CD4-positive, CD25-positive, alpha-beta regulatory T cell (primary cell): ENCODE data around the gene IWS1. TPM values are rescaled to one million over a fixed set of nuclear protein-coding genes. Genes with fewer than 3 reads are reported as not detected.
"Not testable (repeated sequence)": the region's sequence is repeated elsewhere in the genome, so short reads cannot be mapped to it uniquely, and the experiment has no call there.

Experiments used
- ATAC-seq, 2 donors: fragments of 150-1000 bp; cut with Tn5 transposase; one replicate each; pipeline ENCODE4 v1.10.0; 2021; ENCODE audit warnings: low read depth in 2 of 2, moderate number of reproducible peaks in 2 of 2, moderate library complexity in 1 of 2
- DNase-seq, 3 donors: peaks; one replicate each; pipeline versions ENCODE4 v3.0.0 to v3.0.0-alpha.2; 2012 to 2022; ENCODE audit warnings: mixed read lengths in 1 of 3
- H3K27ac ChIP-seq: one replicate; pipeline ENCODE4 v1.7.0; 2013; ENCODE audit warnings: mild to moderate bottlenecking, low read length; ENCODE audit not compliant: insufficient read depth, poor library complexity, severe bottlenecking
- H3K27me3 ChIP-seq: one replicate; pipeline ENCODE4 v1.7.0; 2013; ENCODE audit warnings: low read length; ENCODE audit not compliant: control insufficient read depth, insufficient read depth
- H3K36me3 ChIP-seq: one replicate; pipeline ENCODE4 v1.7.0; 2013; ENCODE audit warnings: mild to moderate bottlenecking, low read length, moderate library complexity; ENCODE audit not compliant: control insufficient read depth, insufficient read depth
- H3K4me1 ChIP-seq: 2 replicates; pipeline ENCODE4 v1.7.0; 2013; ENCODE audit warnings: mild to moderate bottlenecking, low read length; ENCODE audit not compliant: insufficient read depth, control insufficient read depth, poor library complexity, severe bottlenecking
- H3K4me3 ChIP-seq: one replicate; pipeline ENCODE4 v1.7.0; 2013; ENCODE audit warnings: low read depth, mild to moderate bottlenecking, low read length, moderate library complexity
- H3K9me3 ChIP-seq, 2 experiments: 1 replicate in 1 of 2; 2 replicates in 1 of 2; pipeline ENCODE4 v1.7.0; 2013; ENCODE audit warnings: low read length in 2 of 2, mild to moderate bottlenecking in 1 of 2, moderate library complexity in 1 of 2; ENCODE audit not compliant: control insufficient read depth in 2 of 2
- H3K27ac Mint-ChIP-seq, 3 donors: one replicate each; pipeline ENCODE4 v1.8.0; 2020 to 2022; ENCODE audit warnings: mild to moderate bottlenecking in 3 of 3, mixed read lengths in 3 of 3, moderate library complexity in 2 of 3
- H3K27me3 Mint-ChIP-seq: one replicate; pipeline ENCODE4 v1.8.0; 2022; ENCODE audit warnings: mild to moderate bottlenecking, mixed read lengths
- H3K36me3 Mint-ChIP-seq: one replicate; pipeline ENCODE4 v1.8.0; 2020; ENCODE audit warnings: mixed read lengths
- H3K4me1 Mint-ChIP-seq, 4 donors: one replicate each; pipeline ENCODE4 v1.8.0; 2020 to 2022; ENCODE audit warnings: mixed read lengths in 4 of 4, mild to moderate bottlenecking in 1 of 4
- H3K4me3 Mint-ChIP-seq, 4 donors: one replicate each; pipeline ENCODE4 v1.8.0; 2020 to 2022; ENCODE audit warnings: mild to moderate bottlenecking in 4 of 4, mixed read lengths in 4 of 4, moderate library complexity in 3 of 4
- H3K9me3 Mint-ChIP-seq, 7 donors: one replicate each; pipeline ENCODE4 v1.8.0; 2020 to 2022; ENCODE audit warnings: mixed read lengths in 7 of 7, mild to moderate bottlenecking in 3 of 7, moderate library complexity in 2 of 7
- polyA plus RNA-seq, 4 donors: library from polyadenylated mRNA; unstranded; fragments of 300-500 nt; fragmentation: Illumina TruSeq; gene quantifications; one replicate each; pipeline ENCODE4 v1.2.3, GENCODE V29; 2021
- total RNA-seq: library from RNA; stranded (reverse); gene quantifications from one replicate; pipeline ENCODE4 v1.2.3, GENCODE V29; 2022

IWS1 gene
- total and polyA plus RNA-seq, 5 donors from 2014 or later: 15.4 to 39.6 (median 20.3) TPM

GRCh38 chr2:127545796-127546195 lies 19.5 kb upstream of the IWS1 start:
- no peak overlapping the region for H3K27ac ChIP-seq
- H3K9me3 ChIP-seq: no peaks in the 10 kb centered on the region
- H3K36me3 ChIP-seq: no peaks in the 10 kb centered on the region
- H3K27ac Mint-ChIP-seq: no peak overlapping the region
- no peak overlapping the region for H3K4me3 Mint-ChIP-seq
- peaks cover 25% of the 10 kb centered on the region for H3K27me3 Mint-ChIP-seq
- H3K4me3 ChIP-seq: no peak overlapping the region
- H3K9me3 Mint-ChIP-seq: peaks cover 0 to 5% (median 0%) of the 10 kb centered on the region in 7 donors
- DNase-seq: no peak
- peaks cover 1% of the 10 kb centered on the region for H3K27me3 ChIP-seq
- H3K4me1 Mint-ChIP-seq: peaks cover 0 to 6% (median 0%) of the 10 kb centered on the region in 4 donors
- H3K4me1 ChIP-seq: no peaks in the 10 kb centered on the region
- H3K36me3 Mint-ChIP-seq: no peaks in the 10 kb centered on the region
- ATAC-seq: no peak

DNA sequence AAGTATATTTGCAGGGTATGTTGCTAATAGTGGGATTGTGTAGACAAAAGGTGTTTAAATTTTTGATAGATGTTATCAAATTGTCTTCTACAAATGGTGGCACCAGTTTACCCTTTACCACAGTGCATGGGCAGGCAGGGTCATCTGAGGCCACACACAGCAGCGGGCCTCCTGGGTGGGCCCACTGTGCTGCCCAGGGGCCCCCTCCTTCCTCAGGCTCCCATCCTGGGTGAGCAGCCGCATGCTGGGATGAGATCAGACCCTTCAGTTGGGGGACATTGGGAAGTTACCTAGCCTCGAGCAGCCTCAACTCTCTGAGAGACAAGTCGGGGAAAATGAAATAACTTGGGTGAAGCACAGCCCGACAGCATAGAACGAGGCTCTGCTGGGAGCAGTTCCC lies 18.9 kb upstream of the IWS1 start:
- H3K9me3 Mint-ChIP-seq: peaks cover 0 to 5% (median 0%) of the 10 kb centered on the region in 7 donors
- peaks cover 31% of the 10 kb centered on the region for H3K27me3 Mint-ChIP-seq
- no peak overlapping the region for H3K27ac Mint-ChIP-seq
- ATAC-seq: no peak
- Histone ChIP-seq H3K27ac (no peak overlapping the region), H3K27me3 (peaks cover 2% of the 10 kb centered on the region), H3K4me1 (no peaks in the 10 kb centered on the region), H3K36me3 (no peaks in the 10 kb centered on the region), H3K9me3 (no peaks in the 10 kb centered on the region), H3K4me3 (no peak overlapping the region)
- H3K36me3 Mint-ChIP-seq: no peaks in the 10 kb centered on the region
- no peak overlapping the region for H3K4me3 Mint-ChIP-seq
- no peak for DNase-seq
- H3K4me1 Mint-ChIP-seq: peaks cover 0 to 6% (median 0%) of the 10 kb centered on the region in 4 donors

DNA sequence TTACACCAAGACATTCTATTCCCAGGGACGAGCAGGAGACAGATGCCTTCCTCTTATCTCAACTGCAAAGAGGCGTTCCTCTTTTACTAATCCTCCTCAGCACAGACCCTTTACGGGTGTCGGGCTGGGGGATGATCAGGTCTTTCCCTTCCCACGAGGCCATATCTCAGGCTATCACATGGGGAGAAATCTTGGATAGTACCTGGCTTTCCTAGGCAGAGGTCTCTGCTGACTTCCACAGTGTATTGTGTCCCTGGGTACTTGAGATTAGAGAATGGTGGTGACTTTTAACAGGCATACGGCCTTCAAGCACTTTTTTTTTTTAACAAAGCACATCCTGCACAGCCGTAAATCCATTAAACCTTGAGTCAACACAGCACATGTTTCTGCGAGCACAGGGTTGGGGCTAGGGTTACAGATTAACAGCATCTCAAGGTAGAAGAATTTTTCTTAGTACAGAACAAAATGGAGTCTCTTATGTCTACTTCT lies 16.8 kb upstream of the IWS1 start:
- H3K9me3 ChIP-seq, H3K36me3 Mint-ChIP-seq, DNase-seq, H3K9me3 Mint-ChIP-seq, H3K27me3 ChIP-seq, H3K36me3 ChIP-seq, H3K4me1 ChIP-seq, H3K27ac ChIP-seq, H3K4me3 ChIP-seq, H3K4me1 Mint-ChIP-seq, ATAC-seq, H3K27ac Mint-ChIP-seq, H3K4me3 Mint-ChIP-seq: not testable (repeated sequence)
- H3K27me3 Mint-ChIP-seq: peaks cover 33% of the 10 kb centered on the region

DNA sequence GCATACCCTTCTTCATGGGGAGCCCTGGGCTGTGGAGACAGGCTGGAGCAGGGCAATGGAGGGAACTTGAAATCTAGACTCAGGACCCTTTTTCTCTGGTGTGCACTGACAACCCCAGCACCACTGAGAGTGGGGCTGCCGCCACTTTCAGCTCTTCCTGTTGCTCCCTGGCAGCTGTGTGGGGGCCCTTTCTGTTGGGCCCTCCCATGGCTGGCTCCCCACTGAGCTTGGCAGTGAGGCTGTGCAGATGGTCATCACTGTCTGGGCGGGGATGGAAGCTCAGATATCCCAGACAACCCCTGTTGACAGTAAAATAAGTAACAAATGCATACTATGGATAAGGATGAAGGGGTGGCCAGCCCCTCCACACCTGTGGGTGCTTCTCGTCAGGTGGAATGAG lies 15.9 kb upstream of the IWS1 start:
- Histone ChIP-seq H3K4me1 (no peaks in the 10 kb centered on the region), H3K27ac (no peak overlapping the region), H3K36me3 (no peaks in the 10 kb centered on the region), H3K9me3 (no peaks in the 10 kb centered on the region), H3K4me3 (no peak overlapping the region), H3K27me3 (peaks cover 2% of the 10 kb centered on the region)
- ATAC-seq (no peak), DNase-seq (no peak)
- Mint-ChIP-seq H3K27ac (no peak overlapping the region), H3K9me3 (peaks cover 0 to 2% (median 0%) of the 10 kb centered on the region in 7 donors), H3K4me3 (no peak overlapping the region), H3K27me3 (peaks cover 34% of the 10 kb centered on the region), H3K4me1 (no peaks in the 10 kb centered on the region), H3K36me3 (no peaks in the 10 kb centered on the region)

GRCh38 chr2:127541809-127542208 lies 15.5 kb upstream of the IWS1 start:
- H3K36me3 Mint-ChIP-seq: no peaks in the 10 kb centered on the region
- no peaks in the 10 kb centered on the region for H3K4me1 Mint-ChIP-seq
- H3K4me3 Mint-ChIP-seq: no peak overlapping the region
- no peaks in the 10 kb centered on the region for H3K4me1 ChIP-seq
- H3K27me3 Mint-ChIP-seq: peaks cover 37% of the 10 kb centered on the region
- no peak overlapping the region for H3K27ac Mint-ChIP-seq
- H3K9me3 Mint-ChIP-seq: peaks cover 0 to 2% (median 0%) of the 10 kb centered on the region in 7 donors
- no peak overlapping the region for H3K27ac ChIP-seq
- ATAC-seq: no peak
- DNase-seq: no peak
- peaks cover 2% of the 10 kb centered on the region for H3K27me3 ChIP-seq
- H3K36me3 ChIP-seq: no peaks in the 10 kb centered on the region
- H3K4me3 ChIP-seq: no peak overlapping the region
- H3K9me3 ChIP-seq: no peaks in the 10 kb centered on the region

DNA sequence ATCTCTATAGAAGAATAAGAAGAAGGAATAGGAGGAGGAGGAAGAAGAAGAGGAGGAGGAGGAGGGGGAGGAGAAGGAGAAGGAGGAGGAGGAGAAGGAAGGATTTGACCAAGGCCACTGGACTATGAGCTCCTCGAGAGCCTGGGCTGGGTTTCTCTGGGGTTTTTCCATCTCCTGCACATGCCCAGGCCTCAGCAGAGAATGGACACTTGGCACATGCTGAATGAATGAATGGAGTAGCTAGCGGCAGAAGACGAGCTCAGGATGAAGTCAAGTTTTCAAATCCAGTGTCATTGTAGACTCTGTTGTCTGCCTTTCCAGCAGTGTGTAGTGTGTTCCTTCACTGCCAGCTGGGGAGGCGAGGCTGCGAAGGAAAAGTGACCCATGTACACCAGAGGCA lies 11.4 kb upstream of the IWS1 start:
- ATAC-seq (no peak), DNase-seq (no peak)
- no peak overlapping the region for H3K4me3 ChIP-seq
- no peak overlapping the region for H3K27ac ChIP-seq
- H3K27ac Mint-ChIP-seq: no peak overlapping the region
- H3K27me3 Mint-ChIP-seq: peaks cover 48% of the 10 kb centered on the region
- H3K4me3 Mint-ChIP-seq: no peak overlapping the region
- peaks cover 0 to 2% (median 0%) of the 10 kb centered on the region in 7 donors for H3K9me3 Mint-ChIP-seq
- no peaks in the 10 kb centered on the region for H3K4me1 ChIP-seq
- peaks cover 2% of the 10 kb centered on the region for H3K27me3 ChIP-seq
- H3K4me1 Mint-ChIP-seq: no peaks in the 10 kb centered on the region
- no peaks in the 10 kb centered on the region for H3K9me3 ChIP-seq
- no peaks in the 10 kb centered on the region for H3K36me3 ChIP-seq
- H3K36me3 Mint-ChIP-seq: no peaks in the 10 kb centered on the region

- Histone ChIP-seq H3K27ac (no peak overlapping the region), H3K36me3 (no peaks in the 10 kb centered on the region), H3K4me3 (no peak overlapping the region), H3K27me3 (peaks cover 2% of the 10 kb centered on the region), H3K9me3 (no peaks in the 10 kb centered on the region), H3K4me1 (no peaks in the 10 kb centered on the region)
- H3K27me3 Mint-ChIP-seq: peaks cover 49% of the 10 kb centered on the region
- peaks cover 0 to 2% (median 0%) of the 10 kb centered on the region in 7 donors for H3K9me3 Mint-ChIP-seq
- H3K27ac Mint-ChIP-seq: no peak overlapping the region
- no peaks in the 10 kb centered on the region for H3K4me1 Mint-ChIP-seq
- no peak for DNase-seq
- no peaks in the 10 kb centered on the region for H3K36me3 Mint-ChIP-seq
- ATAC-seq: no peak
- peak overlapping the region in 1 of 4 donors; percentile 49 for H3K4me3 Mint-ChIP-seq
Measured at GRCh38 chr2:127536707-127537541, 10.6 kb upstream of the IWS1 start.

- Mint-ChIP-seq H3K27me3 (peaks cover 48% of the 10 kb centered on the region), H3K4me1 (no peaks in the 10 kb centered on the region), H3K4me3 (no peak overlapping the region), H3K36me3 (no peaks in the 10 kb centered on the region), H3K9me3 (peaks cover 0 to 2% (median 0%) of the 10 kb centered on the region in 7 donors), H3K27ac (no peak overlapping the region)
- Histone ChIP-seq H3K9me3 (no peaks in the 10 kb centered on the region), H3K27ac (no peak overlapping the region), H3K36me3 (no peaks in the 10 kb centered on the region), H3K27me3 (peaks cover 6% of the 10 kb centered on the region), H3K4me1 (no peaks in the 10 kb centered on the region), H3K4me3 (no peak overlapping the region)
- ATAC-seq (no peak), DNase-seq (no peak)
Measured at GRCh38 chr2:127535918-127536317, 9.6 kb upstream of the IWS1 start.
